GM23248 (cell line): ENCODE data around the gene PDP2. TPM values are rescaled to one million over a fixed set of nuclear protein-coding genes. Genes with fewer than 3 reads are reported as not detected.

Source experiments
- DNase-seq: peaks from one replicate; pipeline ENCODE4 v3.0.0-alpha.2; 2015
- H2AFZ ChIP-seq: fragments of 200-600 bp; sonication (generic); 2 replicates; pipeline ENCODE4 v1.6.1; 2016; ENCODE audit warnings: antibody characterized with exemption
- H3F3A ChIP-seq: fragments of 200-600 bp; sonication (generic); 2 replicates; pipeline ENCODE4 v1.6.1; 2016; ENCODE audit warnings: mild to moderate bottlenecking, antibody characterized with exemption, mixed run types; ENCODE audit not compliant: insufficient read depth
- H3K27ac ChIP-seq: fragments of 200-600 bp; sonication (generic); 2 replicates; pipeline ENCODE4 v1.5.1; 2016; ENCODE audit warnings: mild to moderate bottlenecking
- H3K27me3 ChIP-seq: fragments of 200-600 bp; sonication (generic); replicated peaks from 2 replicates; pipeline ENCODE4 v1.6.1; 2016; ENCODE audit warnings: mild to moderate bottlenecking; ENCODE audit not compliant: insufficient read depth
- H3K36me3 ChIP-seq: fragments of 200-600 bp; sonication (generic); 2 replicates; pipeline ENCODE4 v1.6.1; 2016; ENCODE audit warnings: low read depth, mild to moderate bottlenecking
- H3K4me1 ChIP-seq: fragments of 200-600 bp; sonication (generic); 2 replicates; pipeline ENCODE4 v1.6.1; 2016; ENCODE audit warnings: mild to moderate bottlenecking; ENCODE audit not compliant: insufficient read depth
- H3K4me2 ChIP-seq: fragments of 200-600 bp; sonication (generic); one replicate; pipeline ENCODE4 v1.6.1; 2016; ENCODE audit warnings: mild to moderate bottlenecking; ENCODE audit not compliant: unreplicated experiment
- H3K4me3 ChIP-seq: fragments of 200-600 bp; sonication (generic); 2 replicates; pipeline ENCODE4 v1.5.1; 2016; ENCODE audit warnings: mild to moderate bottlenecking
- H3K79me2 ChIP-seq: fragments of 200-600 bp; sonication (generic); 2 replicates; pipeline ENCODE4 v1.6.1; 2016; ENCODE audit warnings: mild to moderate bottlenecking; ENCODE audit not compliant: insufficient read depth
- H3K9ac ChIP-seq: fragments of 200-600 bp; sonication (generic); 2 replicates; pipeline ENCODE4 v1.6.1; 2016; ENCODE audit warnings: mild to moderate bottlenecking
- H3K9me2 ChIP-seq: fragments of 200-600 bp; sonication (generic); 2 replicates; pipeline ENCODE4 v1.6.1; 2016; ENCODE audit warnings: mixed run types, mild to moderate bottlenecking, moderate library complexity; ENCODE audit not compliant: insufficient read depth
- H3K9me3 ChIP-seq: fragments of 200-600 bp; sonication (generic); one replicate; pipeline ENCODE4 v1.6.1; 2017; ENCODE audit warnings: low read depth
- H4K20me1 ChIP-seq: fragments of 200-600 bp; sonication (generic); 2 replicates; pipeline ENCODE4 v1.6.0; 2016; ENCODE audit not compliant: insufficient read depth
- EZH2 ChIP-seq: fragments of 200-600 bp; sonication (generic); IDR thresholded peaks from 2 replicates; pipeline ENCODE4 v1.6.1; 2018; ENCODE audit warnings: antibody characterized with exemption, mild to moderate bottlenecking; ENCODE audit not compliant: insufficient read depth, poor library complexity, severe bottlenecking
- EZH2phosphoT487 ChIP-seq: fragments of 200-600 bp; sonication (generic); IDR thresholded peaks from 2 replicates; pipeline ENCODE4 v1.6.1; 2018; ENCODE audit warnings: antibody characterized with exemption, moderate library complexity, mild to moderate bottlenecking, low read depth; ENCODE audit not compliant: insufficient read depth
- WGBS, 2 experiments: methylation state at CpG; one replicate each; pipeline ENCODE4 v1.1.6; 2015 to 2017; ENCODE audit warnings: low lambda C conversion rate in 2 of 2, low coverage in 1 of 2; ENCODE audit errors: missing lambda C conversion rate in 2 of 2; 5-methylcytosine and 5-hydroxymethylcytosine counted together
- in situ Hi-C: fragments of 300-500 bp; cut with MboI; formaldehyde crosslinking; loops from 2 replicates; pipeline ENCODE4 v1.15.0; 2020
- polyA plus RNA-seq: library from polyadenylated mRNA; unstranded; fragments of >200 nt; fragmentation: Nextera tagmentation; extraction: Ambion mirVana; gene quantifications from 2 replicates; pipeline ENCODE4 v1.2.1, GENCODE V29; 2016
- total RNA-seq: library from RNA; depleted of rRNA; stranded (reverse); fragments of >200 nt; shearing (Covaris generic); gene quantifications from 2 replicates; pipeline ENCODE4 v1.2.3, GENCODE V29; 2014

Gene PDP2
- total and polyA plus RNA-seq, 2 experiments from 2014 or later = 3.3 to 3.9 TPM

DNA sequence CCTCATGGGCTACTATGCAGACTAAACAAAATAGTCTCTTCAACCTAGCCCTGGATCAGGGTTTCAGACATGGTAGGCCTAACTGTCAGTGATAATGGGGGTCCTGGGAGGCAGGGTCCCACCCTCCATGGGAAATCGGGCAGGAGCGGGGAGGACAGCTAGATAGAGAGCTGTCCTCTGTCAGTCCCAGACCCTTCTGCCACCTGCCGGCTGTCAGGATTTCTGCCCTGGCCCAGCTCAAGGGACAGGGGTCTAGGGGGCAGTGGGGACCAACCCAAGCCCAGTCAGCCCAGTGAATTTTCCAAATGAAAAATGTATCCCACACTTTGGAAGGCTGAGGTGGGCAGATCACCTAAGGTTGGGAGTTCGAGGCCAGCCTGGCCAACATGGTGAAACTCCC lies 30.8 kb upstream of the PDP2 start:
- H3K9me3 ChIP-seq = no peaks in the 10 kb centered on the region
- peaks cover 30% of the 10 kb centered on the region for H3K27me3 ChIP-seq
- no peaks in the 10 kb centered on the region for H3F3A ChIP-seq
- no peak overlapping the region for H3K9ac ChIP-seq
- H2AFZ ChIP-seq = no peak overlapping the region
- no peak overlapping the region for H3K27ac ChIP-seq
- H3K4me2 ChIP-seq = no peak overlapping the region
- TF ChIP-seq EZH2phosphoT487 (no peak), EZH2 (no peak)
- no peaks in the 10 kb centered on the region for H4K20me1 ChIP-seq
- H3K4me1 ChIP-seq = no peaks in the 10 kb centered on the region
- H3K36me3 ChIP-seq = no peaks in the 10 kb centered on the region
- H3K79me2 ChIP-seq = no peaks in the 10 kb centered on the region
- in situ Hi-C loops = no loop called here
- 71 to 80% methylated on average over 3 to 4 of the region's 4 CpGs for WGBS, 2 experiments
- no peak for DNase-seq
- no peak overlapping the region for H3K4me3 ChIP-seq
- no peaks in the 10 kb centered on the region for H3K9me2 ChIP-seq

DNA sequence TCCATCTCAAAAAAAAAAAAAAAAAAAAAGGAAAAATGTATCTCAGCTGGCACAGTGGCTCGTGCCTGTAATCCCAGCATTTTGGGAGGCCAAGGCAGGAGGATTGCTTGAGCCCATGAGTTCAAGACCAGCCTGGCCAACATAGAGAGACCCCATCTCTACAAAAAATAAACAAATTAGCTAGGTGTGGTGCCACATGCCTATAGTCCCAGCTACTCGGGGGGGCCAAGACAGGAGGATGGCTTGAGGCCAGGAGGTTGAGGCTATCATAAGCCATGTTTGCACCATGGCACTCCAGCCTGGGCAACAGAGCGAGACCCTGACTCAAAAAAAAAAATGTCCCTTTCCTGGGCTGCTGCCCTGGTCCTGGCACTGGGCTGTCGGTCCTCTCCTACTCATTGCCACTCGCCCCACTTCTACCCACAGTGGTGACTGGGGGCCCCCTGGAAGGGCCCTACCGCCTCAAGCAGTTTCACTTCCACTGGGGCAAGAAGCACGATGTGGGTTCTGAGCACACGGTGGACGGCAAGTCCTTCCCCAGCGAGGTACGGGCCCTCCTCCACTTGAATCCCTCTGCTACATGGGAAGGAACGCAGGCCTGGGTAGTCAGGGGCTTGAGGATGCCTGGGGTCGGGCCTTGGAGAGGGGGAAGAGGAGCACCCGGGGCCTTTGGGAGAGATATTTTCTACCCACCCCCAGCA lies 30.1 kb upstream of the PDP2 start:
- Histone ChIP-seq H3K4me3 (no peak overlapping the region), H2AFZ (no peak overlapping the region), H3F3A (no peaks in the 10 kb centered on the region), H3K27ac (no peak overlapping the region), H4K20me1 (no peaks in the 10 kb centered on the region), H3K9me3 (no peaks in the 10 kb centered on the region), H3K79me2 (no peaks in the 10 kb centered on the region), H3K9ac (no peak overlapping the region), H3K27me3 (peaks cover 22% of the 10 kb centered on the region), H3K4me2 (no peak overlapping the region), H3K36me3 (no peaks in the 10 kb centered on the region), H3K9me2 (no peaks in the 10 kb centered on the region), H3K4me1 (no peaks in the 10 kb centered on the region)
- no peak for DNase-seq
- no peak for TF ChIP-seq EZH2phosphoT487
- TF ChIP-seq EZH2 = no peak
- in situ Hi-C loops = loop anchor here (25.0 kb wide), 1 partner anchor 438 kb away; no protein-coding TSS in a partner anchor
- WGBS, 2 experiments = 82 to 84% methylated on average over 13 to 14 of the region's 14 CpGs

DNA sequence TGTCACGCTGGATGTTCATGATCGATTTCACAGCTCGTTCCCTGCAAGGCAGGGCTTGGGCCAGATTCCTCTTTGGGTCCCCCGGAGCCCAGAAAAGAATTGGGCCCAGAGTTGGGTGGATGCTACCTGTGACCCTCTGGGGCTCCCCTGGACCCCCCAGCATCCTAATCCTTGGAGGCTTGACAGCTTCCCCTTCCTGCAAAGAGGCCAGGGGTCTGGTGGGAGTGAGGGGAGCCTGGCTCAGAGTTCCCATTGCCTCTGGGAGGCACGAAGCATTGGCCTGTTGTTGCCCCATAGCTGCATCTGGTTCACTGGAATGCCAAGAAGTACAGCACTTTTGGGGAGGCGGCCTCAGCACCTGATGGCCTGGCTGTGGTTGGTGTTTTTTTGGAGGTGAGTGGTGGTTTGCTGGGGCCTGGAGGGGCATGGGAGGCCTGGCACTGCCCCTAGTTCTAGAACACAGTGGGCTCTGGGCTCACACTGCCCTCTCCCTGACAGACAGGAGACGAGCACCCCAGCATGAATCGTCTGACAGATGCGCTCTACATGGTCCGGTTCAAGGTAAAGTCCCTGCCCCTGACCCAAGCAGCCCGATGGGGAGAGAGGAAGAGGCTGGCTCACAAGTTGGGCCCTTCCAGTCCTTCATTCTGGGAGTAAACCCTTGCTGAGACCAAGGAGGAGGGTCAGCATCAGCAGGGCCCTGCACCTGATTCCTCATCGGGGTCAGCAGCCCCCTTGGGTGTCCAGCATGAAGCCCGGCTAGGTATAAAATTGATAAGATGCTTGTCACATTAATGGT lies 28.9 kb upstream of the PDP2 start:
- no peak overlapping the region for H3K27ac ChIP-seq
- no peak overlapping the region for H3K4me3 ChIP-seq
- no peak overlapping the region for H2AFZ ChIP-seq
- DNase-seq = no peak
- H3F3A ChIP-seq = no peaks in the 10 kb centered on the region
- in situ Hi-C loops = loop anchor here (25.0 kb wide), 1 partner anchor 439 kb away; no protein-coding TSS in a partner anchor
- TF ChIP-seq EZH2phosphoT487 (no peak), EZH2 (no peak)
- H3K9ac ChIP-seq = no peak overlapping the region
- no peaks in the 10 kb centered on the region for H3K79me2 ChIP-seq
- H3K4me1 ChIP-seq = no peaks in the 10 kb centered on the region
- no peaks in the 10 kb centered on the region for H3K9me3 ChIP-seq
- no peaks in the 10 kb centered on the region for H3K36me3 ChIP-seq
- H4K20me1 ChIP-seq = no peaks in the 10 kb centered on the region
- peaks cover 14% of the 10 kb centered on the region; the same call in 1 of the 2 replicates for H3K27me3 ChIP-seq
- H3K9me2 ChIP-seq = no peaks in the 10 kb centered on the region
- no peak overlapping the region for H3K4me2 ChIP-seq
- 78 to 85% methylated on average over 13 of the region's 13 CpGs for WGBS, 2 experiments

DNA sequence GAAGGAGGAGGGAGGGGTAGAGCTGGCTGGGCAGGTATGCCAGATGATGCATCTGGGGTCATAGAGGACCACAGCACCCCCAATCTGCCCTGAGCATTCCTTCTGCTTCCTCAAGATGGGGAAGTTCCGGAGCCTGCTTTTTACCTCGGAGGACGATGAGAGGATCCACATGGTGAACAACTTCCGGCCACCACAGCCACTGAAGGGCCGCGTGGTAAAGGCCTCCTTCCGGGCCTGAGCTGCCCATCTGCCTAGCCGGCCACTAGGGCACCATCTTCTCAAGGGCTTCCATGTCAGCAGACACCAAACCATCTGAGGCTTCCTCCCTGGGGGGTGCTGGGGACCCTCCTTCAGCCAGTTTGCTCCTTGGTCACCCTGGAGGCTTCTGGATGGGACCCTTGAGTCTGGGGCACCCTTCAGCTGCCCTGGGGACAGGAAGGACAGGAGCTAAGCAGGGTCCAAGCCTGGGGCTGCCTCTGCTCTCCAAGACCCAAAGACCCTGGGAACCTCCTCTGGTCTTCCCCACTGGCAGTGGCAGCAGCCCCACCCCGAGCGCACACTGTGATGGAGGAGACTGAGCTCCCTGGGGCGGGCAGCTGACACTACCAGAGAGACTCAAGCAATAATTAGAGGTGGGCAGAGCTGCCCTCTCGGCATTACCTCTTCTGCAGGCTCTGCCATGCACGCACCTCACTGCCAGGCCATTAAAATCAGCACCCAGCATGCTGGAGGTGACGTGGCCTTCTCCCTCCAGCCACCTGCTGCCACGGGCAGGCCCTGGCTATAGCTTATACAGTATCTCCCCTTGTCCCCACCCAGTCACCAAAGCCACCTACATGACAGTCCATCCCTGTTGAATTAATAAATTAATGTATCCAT lies 26.8 kb upstream of the PDP2 start:
- Histone ChIP-seq H3K9me3 (no peaks in the 10 kb centered on the region), H3K79me2 (no peaks in the 10 kb centered on the region), H3F3A (no peaks in the 10 kb centered on the region), H3K4me2 (no peak overlapping the region), H3K4me3 (no peak overlapping the region), H3K36me3 (no peaks in the 10 kb centered on the region), H4K20me1 (no peaks in the 10 kb centered on the region), H3K27ac (no peak overlapping the region), H2AFZ (no peak overlapping the region), H3K9ac (no peak overlapping the region), H3K27me3 (0 out of 2 replicates have a peak, but pooled peaks cover 4% of the 10 kb centered on the region), H3K9me2 (no peaks in the 10 kb centered on the region), H3K4me1 (no peaks in the 10 kb centered on the region)
- TF ChIP-seq EZH2 (no peak), EZH2phosphoT487 (no peak)
- in situ Hi-C loops = loop anchor here (25.0 kb wide), 1 partner anchor 441 kb away; no protein-coding TSS in a partner anchor
- WGBS, 2 experiments = 71 to 79% methylated on average over 15 of the region's 15 CpGs
- no peak for DNase-seq
